PC-9 (cell line): ENCODE results near the gene GNG8.
A peak's percentile ranks its signal among the peaks of the same experiment; 100 is the strongest.

Experiments used
- EZH2 ChIP-seq: fragments of 200-600 bp; sonication (generic); IDR thresholded peaks from 2 replicates; pipeline ENCODE4 v1.8.0; 2017; ENCODE audit warnings: antibody characterized with exemption, low read depth
- TF ChIP-seq, protein P1 (sequence below): fragments of 200-600 bp; sonication (generic); conservative IDR thresholded peaks from 2 replicates; pipeline ENCODE4 v1.6.1; 2017; ENCODE audit warnings: mixed run types, antibody characterized with exemption, mild to moderate bottlenecking, moderate library complexity

DNA sequence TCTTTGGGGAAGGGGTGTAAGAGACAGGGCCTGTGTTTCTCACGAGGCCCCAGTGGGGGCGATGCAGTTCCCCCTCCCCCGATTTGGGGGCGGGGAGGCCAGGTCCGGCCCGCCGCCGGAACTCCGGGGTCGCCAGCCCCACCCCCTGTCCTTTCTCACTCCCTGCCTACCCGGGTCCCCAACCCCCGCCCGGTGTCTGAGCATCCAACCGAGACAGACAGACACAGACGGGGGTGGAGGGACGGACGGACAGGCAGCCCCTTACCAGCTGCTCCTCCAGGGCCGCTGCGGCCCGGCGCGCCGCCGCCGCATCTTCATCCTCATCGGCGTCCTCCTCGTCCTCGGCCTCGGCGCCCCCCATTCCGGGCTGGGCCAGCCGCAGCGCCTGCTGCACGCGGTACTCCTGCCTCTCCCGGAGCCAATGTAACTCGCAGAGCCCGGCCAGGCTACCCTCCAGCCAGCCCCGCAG, 24.6 kb upstream of the GNG8 start:
- TF ChIP-seq, protein P1, sequence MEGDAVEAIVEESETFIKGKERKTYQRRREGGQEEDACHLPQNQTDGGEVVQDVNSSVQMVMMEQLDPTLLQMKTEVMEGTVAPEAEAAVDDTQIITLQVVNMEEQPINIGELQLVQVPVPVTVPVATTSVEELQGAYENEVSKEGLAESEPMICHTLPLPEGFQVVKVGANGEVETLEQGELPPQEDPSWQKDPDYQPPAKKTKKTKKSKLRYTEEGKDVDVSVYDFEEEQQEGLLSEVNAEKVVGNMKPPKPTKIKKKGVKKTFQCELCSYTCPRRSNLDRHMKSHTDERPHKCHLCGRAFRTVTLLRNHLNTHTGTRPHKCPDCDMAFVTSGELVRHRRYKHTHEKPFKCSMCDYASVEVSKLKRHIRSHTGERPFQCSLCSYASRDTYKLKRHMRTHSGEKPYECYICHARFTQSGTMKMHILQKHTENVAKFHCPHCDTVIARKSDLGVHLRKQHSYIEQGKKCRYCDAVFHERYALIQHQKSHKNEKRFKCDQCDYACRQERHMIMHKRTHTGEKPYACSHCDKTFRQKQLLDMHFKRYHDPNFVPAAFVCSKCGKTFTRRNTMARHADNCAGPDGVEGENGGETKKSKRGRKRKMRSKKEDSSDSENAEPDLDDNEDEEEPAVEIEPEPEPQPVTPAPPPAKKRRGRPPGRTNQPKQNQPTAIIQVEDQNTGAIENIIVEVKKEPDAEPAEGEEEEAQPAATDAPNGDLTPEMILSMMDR = no peak
- TF ChIP-seq EZH2 = peak; percentile 76; the same call in 1 of the 2 replicates
